ENCODE measurements around the gene LCN9.
"Not testable (repeated sequence)": the region's sequence is repeated elsewhere in the genome, so short reads cannot be mapped to it uniquely, and the experiment has no call there.

The LCN9 gene, protein sequence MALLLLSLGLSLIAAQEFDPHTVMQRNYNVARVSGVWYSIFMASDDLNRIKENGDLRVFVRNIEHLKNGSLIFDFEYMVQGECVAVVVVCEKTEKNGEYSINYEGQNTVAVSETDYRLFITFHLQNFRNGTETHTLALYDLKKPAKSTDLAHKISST

DNA sequence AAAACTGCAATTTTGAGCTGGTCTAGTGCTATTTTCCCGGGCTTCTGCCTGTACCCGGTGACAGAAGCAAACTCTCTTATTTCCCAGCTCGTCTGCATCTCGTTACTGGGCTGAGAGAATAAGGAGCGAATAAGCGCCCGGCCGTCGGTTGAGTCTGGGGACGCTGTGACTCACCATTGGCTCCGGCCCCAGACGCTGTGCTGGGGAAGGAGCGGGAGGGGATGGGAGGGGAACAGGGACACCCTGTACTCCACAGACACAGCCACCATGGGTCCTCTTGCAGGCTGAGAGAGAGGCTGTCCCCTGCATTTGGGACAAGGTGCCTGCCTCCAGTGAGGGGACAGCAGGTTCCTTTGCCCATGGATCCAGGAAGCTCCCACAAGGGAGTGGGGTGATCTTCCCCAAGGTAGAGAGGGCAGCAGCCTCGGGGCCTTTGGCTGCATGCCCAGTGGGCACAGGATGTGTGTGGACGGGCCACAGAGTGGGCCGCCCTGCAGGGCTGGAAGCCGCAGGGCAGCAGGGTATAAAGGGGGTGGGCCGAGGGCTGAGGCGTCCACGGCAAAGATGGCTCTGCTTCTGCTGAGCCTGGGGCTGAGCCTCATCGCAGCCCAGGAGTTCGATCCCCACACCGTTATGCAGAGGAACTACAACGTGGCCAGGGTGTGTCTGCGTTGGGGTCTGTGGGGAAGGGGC is at the start of gene LCN9:
Gene LCN9 (plus strand): TSS at position 552 of the 693 bp plus-strand sequence. CDS start 13 bp downstream, at position 565.
- no peak for DNase-seq

DNA sequence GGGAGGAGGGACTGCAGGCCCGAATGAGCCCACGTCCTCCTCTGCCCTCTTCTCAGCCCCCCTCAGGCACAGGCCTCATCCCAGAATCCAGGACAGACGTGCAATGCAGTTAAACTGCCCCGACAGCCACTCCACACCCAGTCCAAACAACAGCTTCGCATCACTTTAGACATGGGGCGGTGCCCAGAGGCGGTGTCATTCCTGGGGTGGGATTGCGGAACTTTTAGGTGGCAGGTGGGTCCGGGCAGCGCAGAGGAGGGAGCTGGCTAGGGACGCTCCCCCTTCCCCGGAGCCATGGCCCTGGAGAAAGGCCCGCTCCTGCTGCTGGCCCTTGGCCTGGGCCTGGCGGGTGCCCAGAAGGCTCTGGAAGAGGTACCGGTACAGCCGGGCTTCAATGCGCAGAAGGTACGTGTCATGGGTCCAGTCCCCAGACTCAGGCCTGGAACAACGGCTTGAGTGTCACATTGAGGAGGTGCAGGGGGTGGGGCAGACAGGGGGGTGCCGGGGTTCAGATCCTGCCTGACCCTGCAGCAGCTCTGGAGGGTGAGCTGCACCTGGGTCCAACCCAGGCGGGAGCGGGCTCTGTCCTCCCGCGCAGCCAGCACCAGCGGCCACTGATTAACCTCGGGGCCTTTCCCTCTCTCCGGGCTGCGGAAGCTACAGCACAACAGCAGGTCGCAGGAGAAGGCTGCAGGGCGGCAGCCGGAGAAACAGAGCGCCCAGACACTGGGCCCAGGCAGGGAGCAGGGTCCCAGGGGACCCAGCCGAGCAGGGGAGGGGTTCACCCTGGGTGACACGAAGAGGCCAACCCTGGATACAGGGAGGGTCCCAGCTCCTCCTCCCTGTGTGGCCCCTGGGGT is 48.9 kb upstream of the LCN9 start:
- no peak for DNase-seq

DNA sequence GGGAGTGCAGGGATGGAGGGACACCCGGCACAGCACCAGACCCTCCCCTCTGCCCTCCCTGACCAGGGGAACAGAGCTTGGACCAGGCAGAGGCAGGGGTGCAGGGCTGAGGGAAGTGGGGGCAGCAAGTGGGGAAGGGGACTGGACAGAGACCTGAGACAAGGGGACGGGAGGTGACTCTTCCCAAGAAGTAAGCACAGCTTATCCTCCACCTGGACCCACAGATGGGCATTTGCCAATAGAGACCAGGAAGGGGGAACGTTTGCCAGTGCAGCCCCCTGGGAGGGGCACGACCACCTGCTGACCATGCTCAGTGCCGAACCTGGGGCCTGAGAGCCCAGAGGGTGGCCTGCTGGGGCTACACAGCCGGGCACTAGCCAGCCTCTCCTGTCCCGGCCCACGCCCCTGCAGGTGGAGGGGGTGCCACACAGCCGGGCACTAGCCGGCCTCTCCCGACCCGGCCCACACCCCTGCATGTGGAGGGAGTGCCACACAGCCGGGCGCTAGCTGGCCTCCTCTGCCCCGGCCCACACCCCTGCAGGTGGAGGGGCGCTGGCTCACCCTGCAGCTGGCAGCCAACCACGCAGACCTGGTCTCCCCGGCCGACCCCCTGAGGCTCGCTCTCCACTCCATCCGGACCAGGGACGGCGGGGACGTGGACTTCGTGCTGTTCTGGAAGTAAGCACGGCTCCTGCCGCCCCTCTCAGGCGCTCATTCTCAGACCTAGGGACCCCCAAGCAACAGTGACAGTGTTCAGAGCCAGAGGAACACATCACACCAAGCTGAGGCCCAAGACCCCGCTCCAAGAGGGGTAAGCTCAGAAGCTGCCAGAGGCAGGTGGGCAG is 48.1 kb upstream of the LCN9 start:
- no peak for DNase-seq

DNA sequence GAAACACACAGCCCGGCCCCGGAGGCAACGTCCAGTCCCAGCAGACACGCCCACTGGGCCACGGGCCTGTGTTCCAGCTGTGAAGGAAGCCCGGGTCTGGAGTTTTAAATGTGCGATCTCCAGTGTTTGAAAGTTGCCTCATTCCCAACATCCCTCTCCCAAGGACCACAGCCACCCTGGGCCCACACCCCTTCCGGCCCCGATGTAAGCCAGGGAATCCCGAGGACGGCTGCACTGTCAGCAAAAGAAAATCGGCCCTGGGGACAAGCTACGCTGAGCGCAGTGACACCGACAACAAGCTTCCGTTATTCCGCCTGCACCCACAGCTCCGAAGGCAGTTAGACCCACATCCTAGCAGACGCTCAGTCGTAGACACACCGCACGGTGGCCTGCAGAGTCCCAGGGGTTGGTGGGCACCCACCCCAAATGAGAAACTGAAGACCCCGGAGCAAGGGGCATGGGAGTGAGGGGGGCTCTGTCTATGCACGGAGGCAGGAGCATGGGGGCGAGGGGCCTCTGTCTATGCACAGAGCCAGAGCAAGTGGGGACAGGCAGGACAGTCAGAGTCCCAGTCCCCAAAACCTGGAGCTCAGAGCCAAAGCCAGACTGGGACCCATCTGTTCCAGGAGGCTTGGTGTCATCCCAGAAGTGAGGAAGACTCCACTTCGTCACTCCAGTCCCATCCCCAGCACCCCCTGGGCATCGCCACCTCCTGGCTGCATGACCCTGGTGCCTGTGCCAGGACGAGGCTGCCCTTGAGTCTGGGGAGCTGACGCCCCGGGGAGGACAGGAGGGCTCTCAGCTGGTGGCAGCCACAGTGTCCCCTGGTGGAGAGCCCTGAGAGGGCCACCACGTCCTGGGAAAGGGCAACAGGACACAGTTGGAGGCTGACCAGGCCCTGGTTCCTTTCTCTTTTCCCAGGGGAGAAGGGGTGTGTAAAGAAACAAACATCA is 47.2 kb upstream of the LCN9 start:
- no peak for DNase-seq

DNA sequence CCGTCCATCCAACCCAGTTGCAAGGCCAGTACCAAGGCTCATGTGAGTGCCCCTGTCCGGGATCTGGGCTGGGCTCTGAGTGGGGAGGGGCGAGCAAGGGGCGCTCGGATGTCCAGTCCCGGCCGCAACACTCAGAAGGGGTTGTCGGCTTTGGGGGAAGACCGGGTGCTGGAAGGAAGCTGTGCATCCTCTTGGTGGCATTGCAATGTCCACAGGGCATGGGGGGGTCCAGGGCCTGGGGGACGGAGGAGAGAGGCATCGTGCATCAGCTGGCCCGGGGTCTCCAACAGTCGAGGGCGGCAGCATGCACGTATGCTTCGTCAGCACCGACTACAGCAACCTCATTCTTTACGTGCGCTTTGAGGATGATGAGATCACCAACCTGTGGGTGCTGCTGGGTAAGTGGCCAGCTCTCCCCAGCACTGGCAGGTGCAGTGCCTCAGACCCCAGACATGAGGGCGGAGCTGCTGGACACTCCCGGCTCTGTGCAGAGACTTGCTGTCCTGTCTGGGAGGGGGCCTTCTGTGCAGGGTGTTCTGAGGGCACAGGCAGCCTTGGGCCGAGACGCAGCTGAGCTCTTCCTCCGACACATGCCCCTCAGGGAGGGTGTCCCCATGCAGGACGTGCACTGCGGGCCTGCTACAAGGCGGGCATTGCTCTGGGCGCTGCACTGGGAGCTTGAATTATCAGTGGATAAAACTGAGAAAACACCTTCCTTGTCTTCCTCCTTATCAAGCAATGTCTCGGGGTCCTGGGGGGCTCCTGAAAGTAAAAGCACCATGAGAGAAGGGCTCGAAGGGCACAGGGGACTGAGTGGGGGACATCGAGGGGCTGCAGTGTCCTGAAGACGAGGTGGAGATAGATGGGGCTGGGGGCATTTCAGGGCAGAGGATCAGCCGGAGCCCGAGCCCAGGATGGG is 46.2 kb upstream of the LCN9 start:
- DNase-seq: no peak

DNA sequence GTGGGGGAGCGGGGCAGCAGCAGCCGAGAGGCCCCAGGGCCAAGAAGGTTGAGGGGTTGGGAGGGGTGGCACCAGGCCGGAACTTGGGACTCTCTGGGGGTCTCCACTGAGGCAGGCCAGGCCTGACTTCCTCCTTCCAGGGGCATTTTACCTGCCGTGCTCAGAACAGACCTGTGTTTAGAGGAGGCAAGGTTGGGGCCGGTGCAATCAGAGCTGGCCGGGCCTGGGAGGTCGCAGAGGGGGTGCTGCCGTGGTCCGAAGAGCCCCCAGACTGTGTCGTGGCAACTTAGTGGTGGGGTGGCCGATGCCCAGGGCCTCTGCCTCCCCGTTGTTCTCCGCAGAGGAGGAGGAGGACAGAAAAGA is 45.6 kb upstream of the LCN9 start:
- no peak for DNase-seq

DNA sequence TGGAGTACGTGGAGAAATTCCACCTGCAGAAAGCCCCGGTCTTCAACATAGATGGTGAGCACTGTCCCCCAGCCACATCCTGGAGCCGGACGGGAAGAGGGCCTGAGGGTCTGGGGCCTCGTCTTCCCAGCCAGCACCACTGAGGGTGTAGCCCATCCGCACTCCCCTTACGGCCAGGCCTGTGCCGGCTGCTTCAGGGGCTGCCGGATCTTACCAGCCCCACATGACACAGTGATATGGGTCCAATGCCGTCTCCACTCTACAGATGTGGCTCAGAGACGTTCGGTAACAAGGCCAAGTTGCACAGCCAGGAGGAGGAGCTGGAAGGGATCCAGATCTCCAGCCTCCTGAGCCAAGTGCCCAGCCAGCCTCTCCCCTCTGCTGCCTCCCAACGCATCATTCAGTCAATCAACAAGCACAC is 45.1 kb upstream of the LCN9 start:
- DNase-seq: no peak

DNA sequence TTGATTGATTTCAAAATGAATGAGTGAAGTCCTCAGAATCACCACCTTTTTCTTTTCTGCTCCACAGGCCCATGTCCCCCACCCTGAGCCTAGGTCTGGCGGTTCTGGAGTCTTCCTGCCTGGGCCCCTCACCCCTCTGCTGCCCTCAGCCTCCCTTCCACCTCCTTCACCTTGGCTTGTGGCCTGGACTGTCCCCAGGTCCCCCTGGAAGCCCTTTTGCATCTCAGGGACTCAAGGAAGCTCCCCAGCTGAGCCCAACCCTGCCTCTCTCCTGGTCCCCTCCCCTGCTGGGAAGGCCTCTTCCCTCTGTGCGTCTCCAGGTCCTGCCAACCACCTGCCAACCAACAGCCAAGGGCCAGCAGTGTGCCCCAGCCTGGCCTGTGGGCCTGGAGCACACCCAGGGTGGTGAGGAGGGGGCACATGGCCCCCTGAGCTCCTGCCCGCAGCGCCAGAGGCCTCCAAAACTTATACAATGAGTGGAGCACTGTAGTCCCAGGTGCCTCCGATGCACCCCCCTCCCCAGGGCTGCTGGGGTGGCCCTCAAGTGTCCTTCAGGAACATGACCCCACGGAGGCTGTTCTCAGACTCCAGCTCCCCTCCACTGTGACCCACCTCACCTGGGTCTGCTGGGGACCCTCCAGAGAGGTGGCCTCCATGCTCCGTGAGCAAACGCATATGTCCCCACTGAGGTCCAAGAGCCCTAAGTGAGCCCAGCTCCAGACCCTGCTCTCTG is 44.1 kb upstream of the LCN9 start:
- no peak for DNase-seq

DNA sequence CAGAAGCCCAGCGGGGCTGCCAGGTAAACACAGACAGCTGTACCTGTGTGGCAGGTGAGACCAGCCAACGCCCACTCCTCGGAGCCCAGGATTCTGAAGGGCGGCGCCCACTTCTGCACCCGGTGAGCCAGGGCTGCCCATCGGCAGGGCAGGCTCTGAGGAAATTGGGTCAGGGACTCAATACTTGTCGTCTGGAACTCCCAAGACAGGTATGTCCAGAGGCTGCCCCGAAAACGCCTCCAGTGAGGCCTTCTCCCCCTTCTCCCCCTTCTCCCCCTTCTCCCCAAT is 43.6 kb upstream of the LCN9 start:
- no peak for DNase-seq

DNA sequence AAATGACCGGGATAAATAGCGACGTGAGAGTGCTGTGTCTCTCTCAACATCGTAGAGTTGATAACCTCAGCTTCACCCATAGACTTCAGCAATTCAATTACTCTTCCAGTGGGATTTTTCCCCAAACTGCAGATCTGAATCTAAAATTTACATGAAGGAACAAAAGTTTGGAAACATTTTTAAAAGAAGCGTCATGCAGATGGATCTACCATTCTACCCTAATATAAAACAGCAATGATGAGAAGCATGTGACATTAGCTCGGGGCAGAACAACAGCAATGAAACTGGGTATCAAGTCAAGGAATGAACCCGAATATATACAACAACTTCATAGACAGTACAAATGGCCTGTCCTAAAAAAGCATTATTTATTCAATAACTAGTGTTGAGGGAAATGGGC is 42.6 kb upstream of the LCN9 start:
- no peak for DNase-seq

DNA sequence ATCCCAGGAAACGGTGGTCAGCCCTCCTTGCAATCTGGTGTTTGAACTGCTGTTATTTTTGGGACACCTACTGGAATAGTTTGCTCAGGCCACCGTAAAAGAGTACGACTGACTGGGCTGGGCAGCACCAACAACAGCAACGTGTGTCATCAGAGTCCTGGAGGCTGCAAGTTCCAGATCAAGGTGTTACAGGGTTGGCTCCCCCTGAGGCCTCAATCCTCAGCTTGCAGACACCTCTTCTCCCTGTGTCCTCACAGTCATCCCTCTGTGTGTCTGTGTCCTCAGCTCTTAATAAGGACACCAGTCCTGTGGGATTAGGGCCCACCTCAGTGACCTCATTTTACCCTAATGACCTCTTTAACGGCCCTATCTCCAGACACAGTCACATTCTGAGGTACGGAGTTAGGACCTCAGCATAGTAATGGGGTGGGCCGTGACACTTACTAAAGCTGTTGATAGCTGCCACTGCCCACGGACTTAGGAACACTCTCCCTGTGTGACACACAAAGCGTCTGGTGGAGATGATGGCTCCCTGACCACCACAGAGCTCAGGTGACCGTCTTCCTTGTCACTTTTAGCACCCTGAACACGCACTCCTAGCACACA is 40.6 kb upstream of the LCN9 start:
- DNase-seq: no peak

DNA sequence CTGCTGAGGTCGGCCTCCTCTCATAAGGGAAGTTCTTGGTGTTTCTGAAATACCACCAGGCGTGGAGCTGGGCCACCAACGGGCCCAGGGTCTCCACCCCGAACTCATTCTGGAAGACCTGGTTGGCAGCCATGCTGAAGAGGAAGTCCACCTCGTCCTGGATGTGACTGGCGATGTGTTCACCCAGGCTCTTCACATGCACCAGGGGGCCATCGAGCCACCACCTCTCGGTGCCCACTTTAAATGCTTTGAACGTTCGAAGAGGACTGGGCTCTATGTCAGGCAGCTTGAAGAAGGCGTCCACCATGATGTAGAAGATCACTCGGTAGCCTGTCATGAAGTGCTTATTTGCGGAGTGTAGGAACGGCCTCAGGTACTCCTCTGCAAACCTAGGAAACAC is 38.8 kb upstream of the LCN9 start:
- DNase-seq: no peak

DNA sequence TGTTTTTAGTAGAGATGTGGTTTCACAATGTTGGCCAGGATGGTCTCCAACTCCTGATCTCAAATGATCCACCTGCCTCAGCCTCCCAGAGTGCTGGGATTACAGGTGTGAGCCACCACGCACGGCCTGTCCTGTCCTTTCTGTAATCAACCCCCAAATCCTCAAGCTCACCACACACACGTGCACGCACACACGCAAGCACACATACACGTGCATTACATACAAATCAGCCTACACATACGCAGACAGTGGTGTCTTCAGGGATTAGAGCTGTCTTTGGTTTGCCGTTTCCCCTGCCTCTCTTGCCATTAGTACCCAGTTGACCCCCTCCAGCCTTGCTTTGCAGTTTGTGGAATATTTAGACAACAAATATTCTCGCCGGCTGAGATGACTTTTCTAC is 30.3 kb upstream of the LCN9 start:
- DNase-seq: no peak

DNA sequence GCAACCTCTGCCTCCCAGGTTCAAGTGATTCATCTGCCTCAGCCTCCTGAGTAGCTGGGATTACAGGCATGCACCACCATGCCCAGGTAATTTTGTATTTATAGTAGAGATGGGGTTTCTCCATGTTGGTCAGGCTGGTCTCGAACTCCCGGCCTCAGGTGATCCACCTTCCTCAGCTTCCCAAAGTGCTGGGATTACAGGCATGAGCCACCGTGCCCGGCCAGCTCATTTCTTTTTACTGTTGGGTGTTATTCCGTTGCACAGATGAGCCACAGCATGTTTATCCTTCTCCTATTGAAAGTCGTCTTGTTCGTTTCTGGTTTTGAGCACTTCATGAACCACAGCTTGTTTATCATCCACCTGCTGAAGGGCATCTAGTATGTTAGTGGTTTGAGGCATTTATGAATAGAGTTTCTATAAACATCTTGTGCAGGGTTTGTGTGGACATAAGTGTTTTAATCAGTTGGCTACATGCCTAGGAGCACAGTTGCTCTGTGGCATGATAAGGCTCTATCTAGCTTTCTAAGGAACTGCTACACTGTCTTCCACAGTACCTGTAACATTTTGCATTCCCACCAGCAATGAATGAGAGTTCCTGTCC is 26.1 kb upstream of the LCN9 start:
- DNase-seq: not testable (repeated sequence)

DNA sequence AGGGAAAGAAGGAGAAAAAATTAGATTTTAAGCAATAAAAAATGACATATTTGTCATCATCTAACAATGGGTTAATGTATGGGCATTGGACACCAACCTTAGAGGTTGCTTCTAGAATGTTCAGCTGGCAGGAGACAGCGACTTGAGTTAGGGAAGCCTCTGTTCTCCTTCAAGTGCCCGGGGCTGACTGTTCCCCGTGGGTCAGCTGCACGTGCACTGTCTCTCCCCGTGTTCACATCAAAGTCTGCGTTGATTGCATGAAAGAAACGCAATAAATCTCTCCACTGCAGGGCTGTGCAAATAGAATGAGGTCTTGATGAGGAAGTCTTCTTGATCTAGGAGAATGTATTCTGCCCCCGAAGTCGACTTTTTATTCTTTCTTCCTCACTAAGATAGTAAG is 23.9 kb upstream of the LCN9 start, which contains the start of gene GLT6D1:
Gene GLT6D1 (minus strand): TSS at position 345 of the 400 bp plus-strand sequence. CDS start 353 bp downstream, outside the sequence.
- no peak for DNase-seq

DNA sequence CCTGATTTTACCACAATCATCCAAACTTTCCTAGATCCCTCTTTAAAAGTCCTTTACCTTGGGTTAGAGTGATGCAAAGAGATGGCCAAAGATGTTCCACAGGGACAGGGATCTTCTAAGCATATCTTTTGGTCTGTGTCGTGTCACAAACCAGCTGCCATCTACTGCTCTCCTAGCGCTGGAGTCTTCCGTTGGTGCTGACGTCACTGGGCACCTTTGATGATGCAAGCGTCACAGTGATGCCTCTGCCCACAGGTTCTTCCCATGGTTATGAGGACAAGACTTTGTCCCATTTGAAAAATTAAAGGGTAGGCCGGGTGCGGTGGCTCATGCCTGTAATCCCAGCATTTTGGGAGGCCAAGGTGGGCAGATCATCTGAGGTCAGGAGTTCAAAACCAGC is 22.1 kb upstream of the LCN9 start:
- no peak for DNase-seq

DNA sequence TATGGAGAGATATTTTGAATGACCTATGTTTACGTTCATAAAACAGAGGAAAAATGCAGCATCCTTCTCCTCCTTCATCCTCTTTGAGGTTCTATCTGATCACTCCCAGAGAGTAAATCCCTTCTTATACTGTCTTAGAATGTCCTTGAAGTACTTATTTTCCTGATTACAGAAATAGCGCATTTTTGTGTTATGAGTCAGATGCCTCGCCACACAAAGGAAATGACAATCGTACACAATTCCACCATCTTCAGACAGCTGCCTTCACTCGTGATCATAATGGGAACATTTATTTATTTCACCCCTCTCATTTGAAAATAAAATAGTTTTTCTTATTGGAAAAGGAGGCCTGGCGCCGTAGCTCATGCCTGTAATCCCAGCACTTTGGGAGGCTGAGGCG is 21.4 kb upstream of the LCN9 start:
- DNase-seq: no peak

DNA sequence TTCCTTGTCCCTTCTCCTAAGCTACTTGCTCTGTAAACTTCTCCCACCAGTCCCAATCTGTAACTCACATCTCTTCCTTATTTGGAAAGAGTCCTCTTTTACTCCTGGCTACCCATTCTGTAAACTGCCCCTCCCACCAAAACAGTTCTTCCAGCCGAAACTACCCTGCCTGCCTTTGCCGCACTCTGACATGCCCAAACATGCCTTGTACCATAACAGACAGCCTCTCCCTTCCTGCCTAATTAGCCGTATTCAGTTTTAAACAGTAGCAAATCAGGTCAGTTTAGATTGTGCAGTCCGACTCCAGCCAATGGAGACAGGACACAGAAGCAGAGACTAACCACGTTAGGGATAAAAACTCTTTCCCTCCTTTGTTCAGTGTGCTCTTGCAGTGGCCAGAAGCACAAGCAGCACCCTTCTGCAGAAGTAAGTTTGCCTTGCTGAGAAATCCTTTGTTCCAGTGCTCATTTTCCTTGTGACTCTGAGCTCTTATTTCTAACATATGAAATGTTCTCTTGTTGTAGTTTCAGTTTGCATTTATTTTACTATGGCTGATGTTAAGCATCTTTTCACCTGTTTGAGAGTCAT is 18.4 kb upstream of the LCN9 start:
- DNase-seq: no peak

DNA sequence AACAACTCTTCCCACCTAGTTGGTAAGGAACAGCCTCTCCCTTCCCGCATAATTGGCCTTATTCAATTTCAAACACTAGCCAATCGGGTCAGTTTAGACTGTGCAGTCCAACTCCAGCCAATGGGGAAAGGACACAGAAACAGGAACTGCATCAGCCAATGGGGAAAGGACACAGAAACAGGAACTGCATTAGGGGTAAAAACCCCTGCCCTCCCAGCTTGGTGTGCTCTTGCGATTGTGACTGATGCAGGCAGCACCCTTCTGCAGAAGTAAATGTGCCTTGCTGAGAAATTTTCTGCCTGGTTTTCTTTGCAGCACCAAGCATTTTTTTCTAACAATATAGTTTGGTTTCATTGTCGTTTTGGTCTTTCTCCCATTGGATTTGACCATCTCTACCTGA is 15.2 kb upstream of the LCN9 start:
- DNase-seq: no peak
